Measurements from ENCODE around the gene ABHD16A.

ABHD16A gene

DNA sequence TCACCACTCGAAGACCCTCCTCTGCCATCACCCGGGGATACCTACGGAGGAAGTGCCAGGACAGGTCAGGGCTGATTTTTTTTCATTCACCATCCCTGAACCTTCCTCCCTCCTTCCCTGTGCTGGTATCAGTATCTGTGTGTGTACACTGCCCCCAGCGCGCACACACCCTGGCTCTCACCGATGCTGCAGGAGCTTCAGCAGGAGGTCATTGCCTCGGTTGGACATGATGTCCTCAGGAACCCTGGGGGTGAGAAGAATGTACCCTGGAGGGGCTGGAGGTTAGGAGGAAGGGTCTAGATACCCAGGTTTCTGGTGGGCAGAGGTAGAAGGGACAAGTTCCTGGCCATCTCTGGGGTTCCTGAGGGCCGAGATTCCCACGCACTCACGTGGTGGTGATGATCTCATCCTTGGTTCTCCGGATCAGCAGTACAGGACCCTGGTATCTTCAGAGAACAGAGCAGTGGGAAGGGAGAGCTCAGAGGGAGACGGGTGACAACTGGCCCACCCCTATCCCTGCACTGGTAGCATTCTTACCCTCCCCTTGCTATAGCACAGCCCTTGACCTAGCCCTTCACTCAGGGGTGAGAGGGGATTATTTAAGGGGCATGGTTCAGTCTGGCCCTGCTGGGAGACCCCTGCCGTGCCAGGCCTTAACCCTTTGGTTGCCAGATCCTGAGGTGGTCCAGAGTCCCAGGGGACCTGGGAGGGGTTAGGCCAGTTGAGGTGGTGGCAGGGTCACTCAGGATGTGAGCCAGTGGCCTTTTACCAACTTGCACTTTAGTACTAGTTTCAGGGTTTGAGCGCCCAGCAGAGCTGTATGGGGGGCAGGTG lies 15.0 kb downstream of the ABHD16A start:
- DNase-seq, result no peak

DNA sequence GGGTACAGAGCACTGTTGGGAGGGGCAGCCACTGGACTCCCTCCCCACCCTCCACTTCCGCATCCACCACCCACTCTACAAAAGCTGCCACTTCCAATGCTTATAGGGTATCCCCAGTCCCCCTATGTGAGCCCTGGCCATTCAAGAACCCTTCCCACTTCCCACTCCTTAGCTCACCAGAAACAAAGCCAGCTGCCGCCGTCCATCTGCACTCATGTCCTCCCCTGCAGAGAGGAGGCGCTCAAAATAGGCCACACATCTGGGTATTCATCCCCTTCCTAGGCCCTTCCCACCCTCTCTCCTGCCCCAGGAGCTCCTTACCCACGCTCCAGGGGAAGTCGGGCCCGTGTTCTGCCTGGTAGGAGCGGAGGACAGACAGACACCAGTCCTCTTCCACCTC lies 15.8 kb downstream of the ABHD16A start:
- no peak for DNase-seq

DNA sequence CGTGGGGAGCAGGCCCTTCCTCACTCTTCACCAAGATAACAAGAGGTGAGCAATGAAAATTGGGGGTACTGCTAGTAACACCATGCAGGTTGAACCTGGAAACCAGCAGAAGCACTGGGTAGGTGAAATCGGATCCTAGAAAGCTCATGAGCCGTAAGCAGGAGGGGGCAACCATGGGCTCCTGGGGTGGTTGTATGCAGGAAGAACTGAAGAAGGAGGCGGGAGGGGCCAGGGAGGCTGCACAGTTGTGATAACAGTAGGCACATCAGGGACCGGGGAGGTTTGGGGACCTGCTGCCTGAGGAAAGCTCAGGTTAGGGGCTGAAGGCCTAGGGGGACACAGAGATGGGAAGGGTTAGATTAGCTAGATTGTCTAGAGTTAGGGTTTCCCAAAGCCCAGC lies 16.6 kb downstream of the ABHD16A start:
- no peak for DNase-seq

DNA sequence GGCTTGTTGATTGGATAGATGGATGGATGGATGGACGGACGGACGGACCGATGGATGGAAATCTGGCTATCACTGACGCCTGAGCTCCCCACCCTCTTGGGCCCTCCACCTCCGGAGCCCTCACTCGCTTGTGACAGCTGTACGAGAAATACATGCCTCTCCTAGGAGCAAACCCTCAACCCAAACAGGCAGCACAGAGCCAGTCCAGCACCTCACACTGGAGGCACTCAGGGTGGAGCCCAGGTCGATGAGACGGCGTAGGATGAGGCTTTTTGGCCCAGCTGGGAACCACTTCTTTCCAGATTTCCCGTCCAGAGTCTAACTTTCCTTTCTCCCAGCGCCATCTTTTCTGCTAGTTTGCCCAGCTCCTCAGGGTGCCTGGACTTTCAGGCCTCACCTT lies 19.5 kb downstream of the ABHD16A start:
- DNase-seq, result no peak

DNA sequence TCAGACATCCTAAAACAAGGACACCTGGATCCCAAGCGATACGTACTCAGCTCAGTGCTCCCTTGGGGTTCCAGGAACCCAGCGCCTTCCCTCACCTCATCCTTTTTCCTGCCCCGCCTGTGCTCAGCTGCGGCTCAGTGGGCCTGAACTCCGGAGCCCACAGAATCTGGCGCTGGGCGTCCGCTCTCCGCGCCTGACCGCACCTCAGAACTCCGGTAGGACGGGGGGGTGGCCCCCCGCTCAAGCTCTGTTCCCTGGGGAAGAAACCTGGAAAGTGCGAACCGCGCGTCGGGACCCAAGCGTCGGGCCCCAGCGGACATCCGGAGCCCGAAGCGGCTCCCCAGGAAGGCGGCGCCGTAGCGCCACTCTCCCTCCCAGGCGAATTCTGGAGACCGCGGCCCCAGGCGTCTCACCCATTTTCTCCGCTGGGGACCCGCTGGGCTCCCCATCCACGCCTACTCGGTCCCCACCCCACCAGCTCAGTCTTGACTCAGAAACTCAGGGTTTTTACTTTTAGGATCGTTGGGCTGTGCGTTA lies 21.9 kb downstream of the ABHD16A start:
- peak in 1 of 4 experiments; percentile 19 for DNase-seq

GRCh38 chr6:31680226-31681134 lies 22.6 kb downstream of the ABHD16A start, which contains the start of gene LY6G5C:
Gene LY6G5C, minus strand, starts transcription at chr6:31681067. Its CDS starts 694 bp downstream, at chr6:31680373.
- peak; percentile 12 to 31 (median 30) for DNase-seq

DNA sequence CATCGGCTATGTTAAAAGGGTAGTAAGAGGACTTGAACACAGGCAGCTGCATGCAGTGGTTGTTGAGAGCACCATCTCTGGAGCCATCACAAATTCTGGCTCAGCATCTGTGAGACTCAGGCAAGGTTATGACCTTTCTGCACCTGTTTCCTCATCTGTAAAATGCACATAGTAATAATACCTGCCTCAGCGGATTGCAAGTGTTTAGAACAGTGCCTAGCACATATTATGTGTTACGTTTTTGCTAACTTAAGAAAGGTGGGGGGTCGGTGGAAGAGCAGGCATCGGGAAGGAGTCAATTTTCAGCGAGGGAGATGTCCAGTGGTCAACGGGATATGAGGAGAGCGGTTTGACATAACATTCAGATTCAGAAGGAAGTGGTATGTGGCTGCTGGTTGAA lies 25.2 kb downstream of the ABHD16A start:
- DNase-seq, result no peak

GRCh38 chr6:31676904-31677303 lies 26.2 kb downstream of the ABHD16A start:
- no peak for DNase-seq

GRCh38 chr6:31676322-31676903 lies 26.7 kb downstream of the ABHD16A start:
- no peak for DNase-seq

DNA sequence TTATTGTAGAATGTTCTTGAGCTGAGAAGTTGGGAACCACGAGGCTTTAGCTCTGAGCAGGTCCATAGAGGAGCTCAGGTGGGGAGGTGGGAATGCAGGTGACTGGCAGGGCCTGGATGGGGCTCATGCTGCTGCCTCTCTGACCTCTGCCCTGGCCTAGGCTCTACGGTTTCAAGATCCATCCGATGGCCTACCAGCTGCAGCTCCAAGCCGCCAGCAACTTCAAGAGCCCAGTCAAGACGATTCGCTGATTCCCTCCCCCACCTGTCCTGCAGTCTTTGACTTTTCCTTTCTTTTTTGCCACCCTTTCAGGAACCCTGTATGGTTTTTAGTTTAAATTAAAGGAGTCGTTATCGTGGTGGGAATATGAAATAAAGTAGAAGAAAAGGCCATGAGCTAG lies 33.4 kb downstream of the ABHD16A start, which contains the start of gene LY6G5B:
LY6G5B (plus strand) TSS at position 301 of the 400 bp plus-strand sequence. CDS start 975 bp downstream, outside the sequence.
- DNase-seq, result no peak

- no peak for DNase-seq
Measured at GRCh38 chr6:31666337-31666965, 36.7 kb downstream of the ABHD16A start.

- peak; percentile 92 to 98 (median 96) for DNase-seq
Measured at GRCh38 chr6:31665501-31666336, 37.4 kb downstream of the ABHD16A start, which contains the start of gene CSNK2B. Gene CSNK2B, plus strand, starts transcription at chr6:31666080. Its CDS starts 752 bp downstream, at chr6:31666832.

- peak; percentile 56 to 76 (median 72) for DNase-seq
Measured at GRCh38 chr6:31664790-31665500, 38.2 kb downstream of the ABHD16A start, which contains the start of gene GPANK1. Gene GPANK1, minus strand, starts transcription at chr6:31664997. Its CDS starts 519 bp downstream, at chr6:31664478.

- DNase-seq, result no peak
Measured at GRCh38 chr6:31663961-31664789, 38.9 kb downstream of the ABHD16A start.

DNA sequence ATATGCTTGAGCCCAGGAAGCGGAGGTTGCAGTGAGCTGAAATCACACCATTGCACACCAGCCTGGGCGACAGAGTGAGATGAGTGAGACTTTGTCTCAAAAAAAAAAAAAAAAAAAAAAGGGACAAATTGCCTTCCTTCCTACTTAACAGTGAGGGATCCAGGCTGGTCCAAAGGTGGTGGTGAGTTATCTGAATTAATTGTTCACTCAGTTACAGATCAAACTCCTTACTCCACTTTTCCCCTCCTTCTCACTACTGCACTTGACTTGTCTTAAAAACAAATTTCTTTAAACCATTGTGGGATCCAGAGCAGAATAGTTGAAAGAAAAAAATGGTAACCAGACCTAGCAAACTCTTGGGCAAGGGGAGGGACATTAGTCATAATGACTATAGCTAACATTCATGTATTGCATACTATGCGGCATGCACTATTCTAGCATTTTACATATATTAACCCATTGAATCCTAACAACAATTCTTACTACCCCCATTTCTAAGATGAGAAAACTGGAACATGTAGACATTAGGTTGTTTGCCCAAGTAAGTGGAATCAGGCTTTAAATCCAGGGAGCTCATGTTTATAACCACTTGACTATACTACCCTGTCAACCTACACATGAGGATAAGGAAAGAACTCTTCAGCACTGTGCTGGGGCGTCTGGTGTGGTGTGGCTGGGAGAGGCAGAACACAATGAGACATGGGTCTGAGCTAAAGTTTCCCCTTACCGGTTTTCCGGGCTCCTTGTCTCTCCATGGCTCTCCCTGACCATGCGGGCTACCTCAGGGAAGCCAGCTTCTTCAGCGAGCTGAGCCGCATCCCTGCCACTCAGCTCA lies 39.8 kb downstream of the ABHD16A start:
- DNase-seq, result no peak

- no peak for DNase-seq
Measured at GRCh38 chr6:31662124-31662723, 40.9 kb downstream of the ABHD16A start.

DNA sequence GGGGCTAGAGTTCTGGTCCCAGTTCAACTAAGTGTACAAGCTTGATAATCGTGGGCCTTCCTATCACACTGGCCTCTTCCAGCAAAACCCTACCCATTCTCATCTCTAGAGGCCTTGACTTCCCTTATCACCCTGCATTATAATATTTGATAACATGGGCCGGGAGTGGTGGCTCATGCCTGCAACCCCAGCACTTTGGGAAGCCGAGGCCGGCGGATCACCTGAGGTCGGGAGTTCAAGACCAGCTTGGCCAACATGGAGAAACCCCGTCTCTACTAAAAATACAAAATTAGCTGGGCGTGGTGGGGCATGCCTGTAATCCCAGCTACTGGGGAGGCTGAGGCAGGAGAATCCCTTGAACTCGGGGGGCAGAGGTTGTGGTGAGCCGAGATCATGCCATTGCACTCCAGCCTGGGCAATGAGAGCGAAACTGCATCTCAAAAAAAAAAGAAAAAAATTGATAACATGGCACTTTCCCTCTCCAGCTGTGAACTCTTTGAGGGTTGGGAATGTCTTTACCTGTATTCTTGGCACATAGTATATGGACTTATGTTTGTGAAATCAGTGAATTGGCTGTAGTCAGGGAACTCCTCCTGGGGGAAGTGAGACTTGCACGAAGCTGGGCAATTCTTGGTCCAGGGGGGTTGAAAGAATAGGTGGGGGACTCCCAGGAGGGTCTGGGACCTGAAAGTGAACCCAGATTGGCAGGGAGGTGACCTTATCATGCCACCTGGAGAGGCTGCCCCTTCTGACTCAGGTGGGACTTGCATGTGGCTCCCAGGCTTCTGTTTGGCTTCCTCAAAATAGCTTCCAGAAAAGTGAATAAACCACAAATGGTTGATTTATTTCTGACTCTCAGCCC lies 41.6 kb downstream of the ABHD16A start:
- DNase-seq, result no peak
